Activated CD8-positive, alpha-beta memory T cell treated with anti-CD3 and anti-CD28 coated beads, Interleukin-2, amount 50 U/mL, for 1 hour (primary cell): ENCODE data around the gene UGT1A4.

Experiments
- DNase-seq: peaks from one replicate; pipeline ENCODE4 v3.0.0-alpha.2; 2020; ENCODE audit errors: extremely low read depth

UGT1A4 gene

DNA sequence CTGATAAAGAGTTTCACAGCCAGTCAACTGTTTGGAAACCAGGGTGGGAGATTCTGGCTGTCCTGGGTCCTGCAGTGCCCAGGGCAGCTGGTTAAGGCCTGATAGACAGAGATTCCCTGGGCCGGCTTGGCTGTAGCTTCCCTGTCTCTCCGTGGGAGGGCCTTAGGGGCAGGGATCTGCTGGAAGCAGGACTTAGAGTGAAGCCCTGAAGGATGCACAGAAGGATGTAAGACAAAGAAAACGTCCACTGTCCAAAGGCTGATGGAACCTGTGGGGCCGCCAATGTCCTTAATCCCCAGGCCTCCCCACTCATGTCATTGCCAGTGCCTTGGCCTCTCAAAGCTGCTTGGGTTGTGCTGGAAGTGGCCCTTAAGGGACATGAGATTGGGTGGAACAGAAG lies 92.6 kb downstream of the UGT1A4 start:
- no peak for DNase-seq

DNA sequence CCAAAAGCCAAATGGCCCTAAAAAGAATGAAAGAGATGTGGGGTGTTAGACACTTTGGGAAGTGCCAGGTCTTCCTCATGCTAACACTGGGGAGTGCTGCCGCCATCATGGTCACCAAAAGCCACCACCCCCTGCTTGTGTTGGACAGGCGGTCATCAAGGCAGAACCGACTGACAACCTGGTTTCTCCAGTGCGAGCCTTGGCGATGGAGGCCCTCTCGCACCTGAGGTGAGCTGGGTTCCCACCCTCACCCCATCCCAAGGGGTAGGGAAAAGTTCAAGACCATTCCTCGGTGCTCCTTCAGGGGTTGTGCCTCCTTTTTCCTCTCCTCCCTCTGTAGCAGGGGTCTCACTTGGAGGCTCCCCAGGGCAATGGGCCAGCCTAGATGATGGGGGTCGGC lies 93.2 kb downstream of the UGT1A4 start:
- DNase-seq, result no peak

DNA sequence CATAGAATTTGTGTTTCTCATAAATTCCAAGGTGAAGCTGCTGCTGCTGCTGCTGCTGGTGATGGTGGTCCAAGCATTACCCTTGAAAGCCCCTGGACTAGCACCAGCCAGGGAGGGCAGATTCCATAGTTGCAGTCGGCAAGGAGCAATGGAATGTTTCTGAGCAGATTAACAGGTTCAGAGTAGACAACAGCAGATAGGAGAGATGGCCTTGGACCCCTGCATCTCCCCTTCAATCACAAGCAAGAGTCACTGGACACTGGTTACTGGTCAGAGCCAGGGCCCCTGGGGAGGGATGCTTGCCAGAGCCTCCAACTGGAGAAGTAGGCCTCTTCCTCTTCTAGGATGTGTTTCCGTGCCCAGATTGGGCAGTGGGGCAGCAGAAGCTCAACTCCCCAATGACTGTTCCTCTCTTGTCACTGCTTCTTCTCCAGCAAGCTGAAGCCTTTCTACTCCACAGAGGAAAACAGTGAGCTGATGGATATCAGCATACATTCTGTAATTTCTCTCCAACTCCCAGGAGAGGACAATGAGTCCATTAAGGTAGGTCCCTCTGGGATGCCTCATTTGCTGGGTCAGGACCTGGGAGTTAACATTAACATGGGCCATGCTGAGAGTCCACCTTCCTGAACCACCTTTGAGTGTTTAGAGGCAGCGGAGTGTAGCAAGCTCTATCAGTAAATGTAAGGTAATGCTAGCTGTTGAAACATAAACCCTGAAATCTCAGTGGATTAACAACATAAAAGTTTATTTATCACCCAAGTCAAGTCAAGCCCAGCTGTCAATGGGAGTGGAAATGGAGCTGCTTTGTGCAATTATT lies 94.9 kb downstream of the UGT1A4 start:
- no peak for DNase-seq

DNA sequence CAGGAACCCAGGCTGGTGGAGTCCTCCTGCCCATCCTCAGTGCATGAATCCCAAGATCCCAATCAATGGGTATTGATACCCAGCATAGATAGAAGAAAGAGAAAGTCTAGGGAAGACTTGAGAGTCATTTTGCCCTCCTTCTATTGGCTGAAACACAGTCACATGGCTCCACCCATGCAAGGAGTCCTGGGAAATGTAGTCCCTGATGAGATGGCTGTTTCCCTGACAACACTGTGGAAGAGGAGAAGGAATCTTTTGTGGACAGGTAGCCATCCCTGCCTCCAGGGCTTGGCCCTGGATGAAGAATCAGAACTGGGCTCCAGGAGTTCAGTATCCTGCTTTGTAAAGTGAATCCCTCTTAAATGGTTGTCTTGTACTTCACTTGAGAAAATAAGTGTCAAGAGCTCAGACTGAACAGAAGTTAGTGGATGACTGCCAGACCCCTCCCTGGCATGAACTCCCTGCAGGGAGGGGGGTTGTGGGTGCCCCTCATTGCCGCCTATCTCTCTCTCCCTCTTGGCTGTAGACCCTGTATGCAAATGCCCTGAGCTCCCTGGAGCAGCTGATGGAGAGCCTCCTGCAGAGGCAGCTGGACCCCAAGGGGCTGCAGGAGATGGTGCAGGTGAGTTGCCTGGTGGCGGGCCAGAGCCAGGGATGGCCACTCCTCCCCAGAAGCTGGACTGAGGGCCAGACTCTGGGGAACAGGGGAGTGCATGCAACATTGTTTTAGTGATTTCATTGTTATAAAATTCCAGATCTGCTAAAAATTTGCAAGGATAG lies 95.7 kb downstream of the UGT1A4 start:
- no peak for DNase-seq

DNA sequence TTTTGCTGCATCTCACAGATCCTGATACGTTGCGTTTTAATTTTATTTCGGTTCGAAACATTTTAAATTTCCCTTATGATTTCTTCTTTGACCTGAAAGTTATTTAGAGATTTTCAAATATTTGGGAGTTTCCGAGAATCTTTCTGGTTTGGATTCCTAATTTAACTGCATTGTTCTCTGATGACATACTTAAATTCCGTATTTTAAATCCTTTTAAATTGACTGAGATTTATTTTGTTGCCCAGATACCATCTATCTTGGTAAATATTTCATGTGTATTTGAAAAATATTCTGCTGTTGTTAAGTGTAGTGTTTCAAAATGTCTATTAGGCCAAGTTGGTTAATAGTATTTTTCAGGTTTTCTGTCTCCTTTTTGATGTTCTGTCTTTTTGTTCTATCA lies 97.3 kb downstream of the UGT1A4 start:
- no peak for DNase-seq

DNA sequence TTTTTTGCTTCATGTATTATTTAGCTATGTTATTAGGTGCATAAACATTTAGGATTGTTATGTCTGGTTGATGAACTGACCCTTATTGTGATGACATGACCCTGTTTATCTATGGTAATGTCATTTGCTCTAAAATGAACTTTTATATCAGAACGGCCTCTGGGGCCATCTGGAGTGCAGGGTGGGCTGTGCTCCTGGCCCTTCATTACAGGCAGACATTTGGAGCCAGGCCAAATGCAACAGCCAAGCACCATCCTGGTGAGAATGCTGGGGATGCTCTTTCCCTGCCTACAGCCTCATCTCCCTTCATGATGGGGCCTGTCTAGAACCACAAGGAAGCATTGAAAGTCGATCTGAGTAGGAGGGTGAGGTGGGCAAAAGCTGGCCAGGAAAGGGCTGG lies 97.8 kb downstream of the UGT1A4 start:
- no peak for DNase-seq

DNA sequence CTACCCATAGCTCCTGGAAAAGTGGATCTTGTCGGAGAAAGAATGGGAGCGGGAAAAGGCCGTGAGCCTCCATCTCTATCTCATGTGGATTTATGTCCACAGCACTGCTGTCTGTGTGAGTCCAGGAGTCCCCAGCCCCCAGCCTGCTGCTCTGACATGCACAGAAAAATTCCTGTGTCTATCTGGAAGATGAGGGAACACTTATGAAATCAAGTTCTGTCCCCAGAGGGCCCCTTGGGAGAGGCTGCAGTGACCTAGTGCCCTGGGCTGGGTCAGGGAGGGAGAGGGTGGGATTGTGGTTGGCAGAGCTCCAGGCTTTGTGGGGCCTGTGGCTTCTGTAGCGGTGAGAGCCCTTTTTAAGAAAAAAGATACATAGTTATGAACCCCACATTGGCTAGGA lies 98.2 kb downstream of the UGT1A4 start:
- no peak for DNase-seq

DNA sequence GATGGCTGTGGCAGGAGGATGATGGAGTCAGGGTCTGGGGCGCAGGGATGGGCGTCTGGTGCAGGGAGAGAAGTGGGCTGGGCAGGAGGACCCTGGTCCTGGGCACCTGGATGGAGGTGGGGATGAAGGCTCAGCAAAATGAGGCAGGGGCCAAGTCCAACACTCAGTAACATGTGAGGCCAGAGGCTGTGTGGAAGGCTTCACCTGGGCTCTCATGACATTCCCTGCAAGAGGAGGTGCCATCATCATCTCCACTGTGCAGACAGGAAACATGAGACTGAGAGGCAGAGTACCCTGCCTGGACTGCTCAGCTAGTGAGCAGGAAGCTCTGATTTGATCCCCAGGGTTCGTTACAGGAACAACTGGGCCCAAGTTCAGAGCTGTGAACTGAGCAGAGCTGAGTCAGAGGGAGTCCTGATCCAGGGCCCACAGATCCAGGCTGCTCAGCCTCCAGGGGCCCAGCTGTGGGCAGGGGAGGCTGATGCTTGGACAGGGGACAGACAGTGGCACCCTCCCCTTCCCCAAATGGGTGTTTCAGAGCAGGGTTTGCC lies 98.9 kb downstream of the UGT1A4 start:
- DNase-seq, result no peak

DNA sequence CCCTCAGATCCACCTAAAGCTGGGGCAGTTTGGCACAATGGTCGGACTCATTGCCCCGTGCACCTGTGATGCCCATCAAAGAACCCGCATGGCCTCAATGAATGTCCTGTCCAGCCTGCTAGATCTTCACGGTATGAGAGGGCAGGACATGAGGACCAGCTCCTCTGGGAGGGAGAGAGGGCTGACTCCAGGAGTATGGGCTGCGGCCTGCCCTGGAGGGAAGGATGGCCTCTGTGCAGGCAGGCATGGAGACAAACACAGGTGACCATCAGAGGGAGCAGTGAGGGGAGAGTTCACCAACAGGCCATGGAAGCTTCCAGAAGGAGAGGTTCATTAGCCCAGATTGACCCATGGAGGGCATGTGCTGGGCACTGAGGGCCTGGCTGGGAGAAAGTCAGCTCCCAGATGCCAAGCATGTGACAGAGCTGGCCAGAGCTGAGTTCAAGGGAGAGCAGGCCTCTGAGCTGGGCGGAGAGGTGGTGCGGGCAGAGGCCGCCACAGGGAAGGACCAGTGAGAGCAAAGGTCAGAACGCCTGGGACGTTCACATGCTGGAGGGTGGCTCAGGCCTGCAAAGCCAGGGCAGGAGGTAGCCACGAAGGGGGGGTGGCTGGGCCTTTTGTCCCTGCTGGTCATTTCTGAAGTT lies 99.6 kb downstream of the UGT1A4 start:
- DNase-seq, result no peak

DNA sequence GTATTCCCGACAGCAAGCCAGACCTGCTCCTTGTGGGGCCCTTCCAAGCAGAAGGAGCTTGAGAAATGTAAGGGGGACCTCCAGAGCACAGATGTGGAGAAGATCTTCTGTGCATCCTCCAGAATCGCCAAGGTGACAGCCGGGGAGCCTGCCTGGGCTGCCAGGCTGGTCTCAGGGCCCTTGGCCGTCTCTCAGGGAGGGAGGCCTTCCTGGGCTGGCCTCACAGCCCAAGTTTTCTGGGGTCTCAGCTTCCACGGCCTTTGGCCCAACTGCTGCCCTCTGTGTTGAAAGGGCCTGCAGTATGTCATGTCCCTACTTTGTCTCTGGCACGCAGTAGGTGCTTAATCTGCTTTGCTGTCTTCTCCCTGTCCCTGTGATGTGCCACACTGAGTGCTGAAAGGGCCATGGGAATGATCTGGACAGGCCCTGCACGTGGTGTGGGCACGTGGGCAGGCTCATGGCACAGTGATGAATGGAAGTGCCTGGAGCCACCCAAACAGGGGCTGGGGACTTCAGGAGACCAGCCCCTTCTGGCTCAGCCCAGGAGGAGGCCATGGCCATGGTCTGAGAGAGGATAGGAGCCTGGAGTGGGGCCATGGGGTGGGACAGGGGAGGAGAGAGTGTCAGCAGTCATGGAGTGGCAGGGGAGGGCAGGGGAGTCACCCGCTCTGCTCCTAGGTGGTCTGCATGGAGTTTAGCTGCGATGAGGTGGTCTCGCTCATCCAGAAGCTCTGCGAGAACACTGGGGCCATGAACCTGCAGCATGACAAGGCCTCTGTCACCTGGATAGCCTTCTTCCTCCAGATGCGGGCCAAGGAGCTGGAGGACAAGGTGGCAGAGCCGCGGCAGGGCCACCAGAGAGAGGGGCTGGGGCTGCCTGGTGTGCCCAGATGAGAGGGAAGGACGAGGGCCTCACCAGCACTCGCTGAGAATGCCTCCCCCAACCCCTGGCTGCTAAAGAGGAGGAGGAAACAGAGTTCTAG lies 100.4 kb downstream of the UGT1A4 start:
- no peak for DNase-seq

DNA sequence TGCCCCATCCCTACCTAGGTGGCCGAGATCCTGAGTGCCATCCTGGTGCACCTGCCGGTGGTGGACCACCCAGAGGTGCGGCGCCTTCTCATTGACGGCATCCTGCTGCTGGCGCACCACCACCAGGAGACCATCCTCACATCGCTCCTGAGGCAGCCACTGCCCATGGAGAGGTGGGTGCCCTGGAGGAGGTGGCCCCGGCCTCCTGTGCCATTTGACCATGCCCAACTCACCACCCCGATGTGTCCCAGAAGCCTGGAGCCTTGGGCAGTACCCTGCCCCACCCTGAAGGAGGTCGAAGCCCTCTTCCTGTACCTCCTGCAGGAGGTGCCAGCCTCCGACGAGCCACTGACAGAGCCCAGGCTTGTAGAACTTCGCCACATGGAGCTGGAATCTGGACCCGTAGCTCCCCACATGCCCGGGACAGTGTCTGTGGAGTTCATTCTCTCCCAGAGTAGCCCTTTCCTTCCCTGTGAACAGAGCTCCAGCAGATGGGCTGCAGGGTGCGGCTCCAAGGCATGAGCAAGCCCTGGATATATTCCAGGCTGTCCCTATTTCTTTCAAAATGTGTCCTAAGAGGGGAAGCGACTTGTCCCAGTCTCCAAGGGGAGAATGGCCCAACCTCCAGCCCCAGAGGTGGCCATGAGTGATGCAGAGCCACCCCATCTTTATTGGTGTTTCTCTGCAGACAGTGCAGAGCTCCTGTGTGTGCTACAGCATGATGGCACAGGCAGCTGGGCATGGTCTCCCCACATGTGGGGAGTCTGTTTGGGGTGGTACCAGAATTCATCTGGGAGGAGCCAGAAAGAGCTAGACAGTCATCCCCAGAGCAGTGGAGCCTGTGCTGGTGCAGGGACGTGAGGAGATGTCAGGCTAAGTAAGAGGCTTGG lies 101.6 kb downstream of the UGT1A4 start:
- no peak for DNase-seq

DNA sequence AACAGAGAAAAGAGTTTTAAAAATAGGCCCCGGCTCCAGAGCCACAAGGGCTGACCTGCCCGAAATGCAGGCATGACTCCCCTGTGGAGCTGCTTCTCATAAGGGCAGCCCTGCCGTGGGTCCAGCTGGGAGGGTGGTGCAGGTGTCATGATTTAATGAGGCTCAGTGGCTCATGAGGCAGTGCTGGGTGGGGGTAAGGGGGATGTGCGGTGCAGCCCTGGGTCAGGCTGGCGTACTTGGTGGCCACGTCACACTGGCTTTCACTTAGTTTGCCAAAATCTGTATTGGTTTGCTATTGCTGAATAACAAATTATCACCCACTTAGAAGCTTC lies 102.2 kb downstream of the UGT1A4 start:
- DNase-seq, result no peak

DNA sequence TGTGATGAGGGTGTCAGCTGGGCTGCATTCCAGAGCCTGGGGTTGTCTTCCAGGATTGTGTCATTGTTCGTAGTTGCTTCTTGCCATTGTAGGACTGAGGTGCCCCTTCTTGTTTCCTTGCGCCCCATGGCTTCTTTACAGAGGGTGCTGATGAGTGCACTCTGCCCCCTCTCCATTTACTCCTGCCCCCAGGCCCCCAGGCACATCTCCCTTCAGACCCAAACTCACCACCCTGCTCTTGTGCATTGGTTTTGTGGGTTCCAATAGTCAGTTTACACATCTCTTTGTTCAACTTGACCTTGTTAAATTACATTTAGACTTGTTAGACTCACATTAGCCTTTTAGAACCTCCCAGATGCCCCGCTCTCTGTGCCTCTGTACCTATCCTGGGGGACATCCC lies 102.7 kb downstream of the UGT1A4 start:
- DNase-seq, result no peak

DNA sequence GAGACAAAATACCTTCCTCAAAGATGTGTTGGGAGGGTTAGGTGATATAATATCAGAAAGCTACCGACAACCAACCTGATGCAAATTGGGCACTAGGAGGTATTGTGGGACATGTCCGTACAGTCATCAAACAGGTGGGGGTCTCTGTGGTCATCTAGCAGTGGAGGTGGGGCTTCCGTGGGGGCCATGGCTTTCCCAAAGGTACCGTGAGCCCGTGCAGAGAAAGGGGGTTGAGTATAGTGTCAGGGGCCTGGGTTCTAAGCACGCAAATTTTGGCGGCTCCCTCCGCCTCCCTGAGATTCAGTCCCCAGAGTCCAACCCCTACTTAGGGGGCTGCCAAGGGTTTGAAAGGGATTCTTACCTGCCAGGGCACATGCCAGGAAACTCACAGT lies 103.2 kb downstream of the UGT1A4 start:
- DNase-seq, result no peak

DNA sequence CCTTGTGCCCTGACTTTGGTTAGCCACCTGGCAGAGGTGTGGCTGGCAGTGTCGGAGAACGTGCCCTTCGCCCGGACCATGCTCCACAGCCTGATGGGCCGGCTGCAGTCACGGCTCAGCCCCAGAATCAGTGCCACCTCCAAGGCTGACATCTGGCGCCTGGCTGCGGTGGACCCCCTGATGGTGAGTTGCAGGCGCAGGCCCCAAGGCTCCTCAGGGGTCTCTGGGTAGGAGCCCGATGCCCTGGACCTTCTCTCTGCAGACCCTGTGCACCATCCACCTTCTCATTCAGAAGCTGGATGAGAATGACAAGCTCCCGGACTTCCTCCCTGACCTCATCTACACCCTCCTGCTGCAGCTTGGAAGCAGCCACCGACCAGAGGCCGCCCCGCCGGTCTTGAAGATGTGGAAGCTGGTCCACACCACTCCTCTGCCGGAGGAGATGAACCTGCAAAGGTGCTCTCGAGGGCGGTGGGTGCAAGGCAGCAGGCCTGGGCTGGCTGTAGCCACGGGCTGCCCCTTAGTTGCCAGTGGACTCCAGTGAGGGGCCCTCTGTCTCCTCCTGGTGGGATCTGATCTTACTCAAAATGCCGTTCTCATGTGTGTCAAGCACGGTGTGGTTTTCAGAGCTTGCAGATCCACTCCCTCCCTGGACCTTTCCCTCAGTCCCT lies 103.7 kb downstream of the UGT1A4 start:
- no peak for DNase-seq
